Keratinocyte (primary cell): Measurements from ENCODE around the gene UBAC2.

Source experiments
- EZH2 ChIP-seq: IDR thresholded peaks from one replicate; pipeline ENCODE4 v1.6.1; 2012; ENCODE audit warnings: inconsistent platforms, mild to moderate bottlenecking, low read length, moderate library complexity
- TF ChIP-seq, protein P1 (sequence below), 3 experiments: IDR thresholded peaks in 1 of 3; conservative IDR thresholded peaks in 1 of 3; optimal IDR thresholded peaks in 1 of 3; 2 replicates in 2 of 3; 3 replicates in 1 of 3; pipeline versions ENCODE3 to v1.5.1; 2011; ENCODE audit warnings: low read length in 3 of 3, mild to moderate bottlenecking in 3 of 3, moderate library complexity in 2 of 3, control low read depth in 1 of 3, inconsistent platforms in 1 of 3; ENCODE audit not compliant: insufficient read depth in 2 of 3; ENCODE audit errors: extremely low read depth in 1 of 3

- TF ChIP-seq, protein P1, sequence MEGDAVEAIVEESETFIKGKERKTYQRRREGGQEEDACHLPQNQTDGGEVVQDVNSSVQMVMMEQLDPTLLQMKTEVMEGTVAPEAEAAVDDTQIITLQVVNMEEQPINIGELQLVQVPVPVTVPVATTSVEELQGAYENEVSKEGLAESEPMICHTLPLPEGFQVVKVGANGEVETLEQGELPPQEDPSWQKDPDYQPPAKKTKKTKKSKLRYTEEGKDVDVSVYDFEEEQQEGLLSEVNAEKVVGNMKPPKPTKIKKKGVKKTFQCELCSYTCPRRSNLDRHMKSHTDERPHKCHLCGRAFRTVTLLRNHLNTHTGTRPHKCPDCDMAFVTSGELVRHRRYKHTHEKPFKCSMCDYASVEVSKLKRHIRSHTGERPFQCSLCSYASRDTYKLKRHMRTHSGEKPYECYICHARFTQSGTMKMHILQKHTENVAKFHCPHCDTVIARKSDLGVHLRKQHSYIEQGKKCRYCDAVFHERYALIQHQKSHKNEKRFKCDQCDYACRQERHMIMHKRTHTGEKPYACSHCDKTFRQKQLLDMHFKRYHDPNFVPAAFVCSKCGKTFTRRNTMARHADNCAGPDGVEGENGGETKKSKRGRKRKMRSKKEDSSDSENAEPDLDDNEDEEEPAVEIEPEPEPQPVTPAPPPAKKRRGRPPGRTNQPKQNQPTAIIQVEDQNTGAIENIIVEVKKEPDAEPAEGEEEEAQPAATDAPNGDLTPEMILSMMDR (optimal IDR thresholded peaks at IDR 0.05 in 1 of 3, IDR thresholded peaks at IDR 0.05 in 1 of 3, conservative IDR thresholded peaks at IDR 0.05 in 1 of 3; ENCODE audit: extremely low read depth in 1 of 3, insufficient read depth in 2 of 3, low read length in 3 of 3), result no peak
- TF ChIP-seq EZH2, result no peak
These were observed 22.9 kb downstream of the UBAC2 start for GRCh38 chr13:99223587-99223986.
